ENCODE results near the gene CPED1. TPM values are rescaled to one million over a fixed set of nuclear protein-coding genes. Genes with fewer than 3 reads are reported as not detected.

Gene CPED1
- total RNA-seq, 1 experiment from 2014 or later: 0.44 TPM

DNA sequence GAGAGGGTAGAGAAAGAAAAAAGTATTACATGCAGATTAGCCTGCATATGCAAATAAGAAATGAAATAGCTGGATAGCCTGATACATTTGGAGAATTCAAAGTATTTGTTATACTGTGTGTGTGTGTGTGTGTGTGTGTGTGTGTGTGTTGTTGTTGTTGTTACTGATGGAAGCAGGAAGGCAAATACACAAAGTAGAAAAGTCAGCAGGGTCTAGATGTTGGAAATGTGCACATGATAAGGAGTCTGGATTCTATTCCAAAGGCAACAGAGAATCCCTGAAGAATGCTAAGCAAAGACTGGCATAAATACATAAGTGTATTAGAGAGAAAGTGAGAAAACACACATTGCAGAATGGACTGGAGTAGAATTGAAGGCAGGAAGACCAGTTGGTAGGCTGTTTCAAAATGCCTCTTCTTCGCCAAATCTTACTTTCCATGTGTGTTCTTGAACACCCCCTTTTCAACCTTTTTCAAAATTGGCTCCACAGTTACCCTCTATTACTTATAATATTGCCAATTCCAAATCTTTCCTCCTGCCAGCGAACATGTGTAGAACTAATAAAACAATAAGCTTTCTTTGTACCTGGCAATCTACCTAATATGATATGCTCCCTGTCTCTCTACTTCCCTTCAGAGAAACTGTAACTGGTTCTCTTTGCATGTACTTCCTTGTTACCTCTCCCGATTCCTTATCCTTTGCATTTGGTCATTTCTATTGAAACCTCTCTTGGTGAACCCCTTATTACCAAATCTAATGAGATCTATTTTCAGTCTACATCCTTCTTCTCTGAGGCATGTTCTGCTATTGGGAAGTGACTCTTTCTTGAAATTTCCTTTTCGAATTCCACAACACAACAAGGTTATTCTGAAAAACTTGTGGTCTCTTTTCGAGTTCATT lies 6.2 kb downstream of the CPED1 start:
- CTCF ChIA-PET: no interaction called here

DNA sequence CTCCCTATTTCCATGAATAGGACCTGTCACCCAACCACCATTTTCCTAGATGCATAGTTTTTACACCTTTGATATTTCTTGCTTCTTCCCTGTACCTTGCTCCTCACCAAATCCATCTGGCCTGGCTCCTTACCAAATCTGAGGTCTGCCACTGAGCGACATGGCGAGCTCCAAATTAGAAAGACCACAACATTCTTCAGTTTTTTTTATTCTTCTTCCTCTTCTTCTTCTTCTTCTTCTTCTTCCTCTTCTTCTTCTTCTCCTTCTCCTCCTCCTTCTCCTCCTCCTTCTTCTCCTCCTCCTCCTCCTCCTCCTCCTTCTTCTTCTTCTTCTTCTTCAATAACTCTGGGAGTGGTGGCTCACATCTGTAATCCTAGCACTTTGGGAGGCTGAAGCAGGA lies 7.1 kb downstream of the CPED1 start:
- no peak overlapping the region for H3K4me3 Mint-ChIP-seq
- no peak overlapping the region for H3K27ac Mint-ChIP-seq
- ATAC-seq: no peak
- TF ChIP-seq, protein P1, sequence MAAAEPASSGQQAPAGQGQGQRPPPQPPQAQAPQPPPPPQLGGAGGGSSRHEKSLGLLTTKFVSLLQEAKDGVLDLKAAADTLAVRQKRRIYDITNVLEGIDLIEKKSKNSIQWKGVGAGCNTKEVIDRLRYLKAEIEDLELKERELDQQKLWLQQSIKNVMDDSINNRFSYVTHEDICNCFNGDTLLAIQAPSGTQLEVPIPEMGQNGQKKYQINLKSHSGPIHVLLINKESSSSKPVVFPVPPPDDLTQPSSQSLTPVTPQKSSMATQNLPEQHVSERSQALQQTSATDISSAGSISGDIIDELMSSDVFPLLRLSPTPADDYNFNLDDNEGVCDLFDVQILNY (CRISPR knock-in tag; IDR thresholded peaks at IDR 0.05): no peak
- TF ChIP-seq NR1H2 (CRISPR knock-in tag; IDR thresholded peaks at IDR 0.05): no peak
- TF ChIP-seq ATF1 (CRISPR knock-in tag; IDR thresholded peaks at IDR 0.05): no peak
- TF ChIP-seq, protein P2, sequence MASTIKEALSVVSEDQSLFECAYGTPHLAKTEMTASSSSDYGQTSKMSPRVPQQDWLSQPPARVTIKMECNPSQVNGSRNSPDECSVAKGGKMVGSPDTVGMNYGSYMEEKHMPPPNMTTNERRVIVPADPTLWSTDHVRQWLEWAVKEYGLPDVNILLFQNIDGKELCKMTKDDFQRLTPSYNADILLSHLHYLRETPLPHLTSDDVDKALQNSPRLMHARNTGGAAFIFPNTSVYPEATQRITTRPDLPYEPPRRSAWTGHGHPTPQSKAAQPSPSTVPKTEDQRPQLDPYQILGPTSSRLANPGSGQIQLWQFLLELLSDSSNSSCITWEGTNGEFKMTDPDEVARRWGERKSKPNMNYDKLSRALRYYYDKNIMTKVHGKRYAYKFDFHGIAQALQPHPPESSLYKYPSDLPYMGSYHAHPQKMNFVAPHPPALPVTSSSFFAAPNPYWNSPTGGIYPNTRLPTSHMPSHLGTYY (CRISPR knock-in tag; IDR thresholded peaks at IDR 0.05): no peak
- TF ChIP-seq FOXP1 (CRISPR knock-in tag; IDR thresholded peaks at IDR 0.05; ENCODE audit: borderline replicate concordance): no peak
- TF ChIP-seq FOXJ3 (CRISPR knock-in tag; IDR thresholded peaks at IDR 0.05; ENCODE audit: borderline replicate concordance): no peak
- no peak for TF ChIP-seq ZNF671 (CRISPR knock-in tag; IDR thresholded peaks at IDR 0.05)
- no peak for TF ChIP-seq ZBTB21 (CRISPR knock-in tag; IDR thresholded peaks at IDR 0.05; ENCODE audit: borderline replicate concordance)
- TF ChIP-seq, protein P3, sequence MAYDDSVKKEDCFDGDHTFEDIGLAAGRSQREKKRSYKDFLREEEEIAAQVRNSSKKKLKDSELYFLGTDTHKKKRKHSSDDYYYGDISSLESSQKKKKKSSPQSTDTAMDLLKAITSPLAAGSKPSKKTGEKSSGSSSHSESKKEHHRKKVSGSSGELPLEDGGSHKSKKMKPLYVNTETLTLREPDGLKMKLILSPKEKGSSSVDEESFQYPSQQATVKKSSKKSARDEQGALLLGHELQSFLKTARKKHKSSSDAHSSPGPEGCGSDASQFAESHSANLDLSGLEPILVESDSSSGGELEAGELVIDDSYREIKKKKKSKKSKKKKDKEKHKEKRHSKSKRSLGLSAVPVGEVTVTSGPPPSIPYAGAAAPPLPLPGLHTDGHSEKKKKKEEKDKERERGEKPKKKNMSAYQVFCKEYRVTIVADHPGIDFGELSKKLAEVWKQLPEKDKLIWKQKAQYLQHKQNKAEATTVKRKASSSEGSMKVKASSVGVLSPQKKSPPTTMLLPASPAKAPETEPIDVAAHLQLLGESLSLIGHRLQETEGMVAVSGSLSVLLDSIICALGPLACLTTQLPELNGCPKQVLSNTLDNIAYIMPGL (CRISPR knock-in tag; IDR thresholded peaks at IDR 0.05): no peak
- TF ChIP-seq TEAD1 (CRISPR knock-in tag; IDR thresholded peaks at IDR 0.05): no peak
- TF ChIP-seq, protein P4, sequence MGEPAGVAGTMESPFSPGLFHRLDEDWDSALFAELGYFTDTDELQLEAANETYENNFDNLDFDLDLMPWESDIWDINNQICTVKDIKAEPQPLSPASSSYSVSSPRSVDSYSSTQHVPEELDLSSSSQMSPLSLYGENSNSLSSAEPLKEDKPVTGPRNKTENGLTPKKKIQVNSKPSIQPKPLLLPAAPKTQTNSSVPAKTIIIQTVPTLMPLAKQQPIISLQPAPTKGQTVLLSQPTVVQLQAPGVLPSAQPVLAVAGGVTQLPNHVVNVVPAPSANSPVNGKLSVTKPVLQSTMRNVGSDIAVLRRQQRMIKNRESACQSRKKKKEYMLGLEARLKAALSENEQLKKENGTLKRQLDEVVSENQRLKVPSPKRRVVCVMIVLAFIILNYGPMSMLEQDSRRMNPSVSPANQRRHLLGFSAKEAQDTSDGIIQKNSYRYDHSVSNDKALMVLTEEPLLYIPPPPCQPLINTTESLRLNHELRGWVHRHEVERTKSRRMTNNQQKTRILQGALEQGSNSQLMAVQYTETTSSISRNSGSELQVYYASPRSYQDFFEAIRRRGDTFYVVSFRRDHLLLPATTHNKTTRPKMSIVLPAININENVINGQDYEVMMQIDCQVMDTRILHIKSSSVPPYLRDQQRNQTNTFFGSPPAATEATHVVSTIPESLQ (CRISPR knock-in tag; IDR thresholded peaks at IDR 0.05): no peak
- no peak for DNase-seq (ENCODE audit: low spot score)
- H3K4me1 Mint-ChIP-seq: peaks cover 9% of the 10 kb centered on the region
- H3K9me3 Mint-ChIP-seq: no peaks in the 10 kb centered on the region
- no peaks in the 10 kb centered on the region for H3K36me3 Mint-ChIP-seq
- CTCF ChIA-PET: no interaction called here
- H3K27me3 Mint-ChIP-seq (ENCODE audit: low read depth): no peaks in the 10 kb centered on the region
- POLR2A ChIA-PET: no interaction called here

More for the DNA sequence above, 6.2 kb downstream of the CPED1 start:
- Mint-ChIP-seq H3K36me3 (no peaks in the 10 kb centered on the region), H3K4me1 (peaks cover 5% of the 10 kb centered on the region; the same call in 1 of the 2 replicates), H3K9me3 (no peaks in the 10 kb centered on the region), H3K4me3 (no peak overlapping the region), H3K27me3 (ENCODE audit: low read depth) (peaks cover 3% of the 10 kb centered on the region; the same call in 1 of the 2 replicates), H3K27ac (no peak overlapping the region)
- POLR2A ChIA-PET: no interaction called here
- DNase-seq (ENCODE audit: low spot score) (no peak), ATAC-seq (no peak)
- TF ChIP-seq NR2C2 (CRISPR knock-in tag; IDR thresholded peaks at IDR 0.05) (no peak), ZNF671 (CRISPR knock-in tag; IDR thresholded peaks at IDR 0.05) (no peak), ZNF396 (CRISPR knock-in tag; IDR thresholded peaks at IDR 0.05; ENCODE audit: borderline replicate concordance) (no peak), TP53 (CRISPR knock-in tag; IDR thresholded peaks at IDR 0.05) (no peak), TEAD1 (CRISPR knock-in tag; IDR thresholded peaks at IDR 0.05) (no peak), SOX15 (CRISPR knock-in tag; IDR thresholded peaks at IDR 0.05) (no peak), ZNF317 (CRISPR knock-in tag; IDR thresholded peaks at IDR 0.05; ENCODE audit: borderline replicate concordance, low read depth) (no peak), RELA (CRISPR knock-in tag; IDR thresholded peaks at IDR 0.05; ENCODE audit: borderline replicate concordance) (no peak), ETV6 (CRISPR knock-in tag; IDR thresholded peaks at IDR 0.05) (no peak), ZBTB21 (CRISPR knock-in tag; IDR thresholded peaks at IDR 0.05; ENCODE audit: borderline replicate concordance) (no peak), RORB (CRISPR knock-in tag; IDR thresholded peaks at IDR 0.05) (no peak), TCF7 (CRISPR knock-in tag; IDR thresholded peaks at IDR 0.05; ENCODE audit: low read depth) (no peak), ZNF232 (CRISPR knock-in tag; IDR thresholded peaks at IDR 0.05) (no peak), ELF4 (CRISPR knock-in tag; IDR thresholded peaks at IDR 0.05; ENCODE audit: low read depth) (no peak), ZNF416 (CRISPR knock-in tag; IDR thresholded peaks at IDR 0.05) (no peak)
- TF ChIP-seq, protein P4 (CRISPR knock-in tag; IDR thresholded peaks at IDR 0.05): no peak
- TF ChIP-seq, protein P5, sequence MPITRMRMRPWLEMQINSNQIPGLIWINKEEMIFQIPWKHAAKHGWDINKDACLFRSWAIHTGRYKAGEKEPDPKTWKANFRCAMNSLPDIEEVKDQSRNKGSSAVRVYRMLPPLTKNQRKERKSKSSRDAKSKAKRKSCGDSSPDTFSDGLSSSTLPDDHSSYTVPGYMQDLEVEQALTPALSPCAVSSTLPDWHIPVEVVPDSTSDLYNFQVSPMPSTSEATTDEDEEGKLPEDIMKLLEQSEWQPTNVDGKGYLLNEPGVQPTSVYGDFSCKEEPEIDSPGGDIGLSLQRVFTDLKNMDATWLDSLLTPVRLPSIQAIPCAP (CRISPR knock-in tag; IDR thresholded peaks at IDR 0.05): no peak
- TF ChIP-seq, protein P6, sequence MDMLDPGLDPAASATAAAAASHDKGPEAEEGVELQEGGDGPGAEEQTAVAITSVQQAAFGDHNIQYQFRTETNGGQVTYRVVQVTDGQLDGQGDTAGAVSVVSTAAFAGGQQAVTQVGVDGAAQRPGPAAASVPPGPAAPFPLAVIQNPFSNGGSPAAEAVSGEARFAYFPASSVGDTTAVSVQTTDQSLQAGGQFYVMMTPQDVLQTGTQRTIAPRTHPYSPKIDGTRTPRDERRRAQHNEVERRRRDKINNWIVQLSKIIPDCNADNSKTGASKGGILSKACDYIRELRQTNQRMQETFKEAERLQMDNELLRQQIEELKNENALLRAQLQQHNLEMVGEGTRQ (CRISPR knock-in tag; IDR thresholded peaks at IDR 0.05): no peak

Measured in WTC11 (cell line).